Body of pancreas (tissue), 4 donors: ENCODE results near the gene KCNE4.

Experiments
- CTCF ChIP-seq, 7 experiments: fragments of 450-650 bp in 4 of 7; fragments of 200-600 bp in 3 of 7; sonication (generic) in 3 of 7; IDR thresholded peaks; one replicate each; pipeline ENCODE4 v1.5.1; 2016 to 2019; ENCODE audit warnings: antibody characterized with exemption in 7 of 7
- POLR2A ChIP-seq, 3 donors: fragments of 450-650 bp; IDR thresholded peaks; one replicate each; pipeline ENCODE4 v1.6.1; 2016; ENCODE audit warnings: antibody characterized with exemption in 3 of 3, mild to moderate bottlenecking in 2 of 3

DNA sequence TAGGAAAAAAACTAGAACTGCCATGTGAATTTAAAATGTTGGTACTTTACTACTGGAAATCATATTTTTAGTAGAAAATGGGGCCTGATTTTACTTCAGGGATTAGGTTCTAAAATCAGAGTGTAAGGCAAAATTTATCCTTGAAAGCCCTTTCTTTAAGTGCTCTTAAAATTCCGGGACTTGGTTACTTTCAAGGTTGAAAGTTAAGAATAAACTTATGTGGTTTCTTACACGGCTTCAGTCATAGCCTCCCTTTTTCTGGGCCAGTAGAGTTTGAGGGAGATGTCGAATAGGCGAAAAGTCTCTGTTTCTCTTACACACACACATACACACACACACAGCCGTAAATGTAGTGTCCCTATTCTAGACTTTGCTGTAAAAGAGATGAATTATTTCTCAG, 13.1 kb downstream of the KCNE4 start:
- TF ChIP-seq CTCF (IDR thresholded peaks at IDR 0.05) (no peak), POLR2A (IDR thresholded peaks at IDR 0.05) (no peak)
